ENCODE measurements around the gene CACNB2. TPM values are rescaled to one million over a fixed set of nuclear protein-coding genes. Genes with fewer than 3 reads are reported as not detected.

CACNB2 gene
- polyA plus RNA-seq, 1 of the 3 experiments (the other 2 are of a cell fraction) = 0.74 TPM

- H3K9ac ChIP-seq = no peak overlapping the region
- peak; percentile 47 for DNase-seq
- no peaks in the 10 kb centered on the region for H4K20me1 ChIP-seq (ENCODE audit: insufficient read depth)
- H3K4me2 ChIP-seq = peak overlapping the region; percentile 62
- POLR2A ChIA-PET = no interaction called here
- no peak overlapping the region for H2AFZ ChIP-seq (ENCODE audit: low read depth)
- no peaks in the 10 kb centered on the region; a peak in 1 of 4 replicates for H3K4me1 ChIP-seq (ENCODE audit: control insufficient read depth in 1 of 2, insufficient read depth in 2 of 2, low read depth in 1 of 2, low read length in 1 of 2)
- H3K79me2 ChIP-seq (ENCODE audit: insufficient read depth) = no peaks in the 10 kb centered on the region
- H3K9me3 ChIP-seq = no peaks in the 10 kb centered on the region
- H3K27me3 ChIP-seq (ENCODE audit: insufficient read depth) = peaks cover 4% of the 10 kb centered on the region; the same call in 1 of the 2 replicates
- CTCF ChIA-PET = interaction anchor here (1.6 kb wide), 1 partner anchor 14 kb away, joined by 5 read pairs; no protein-coding TSS in a partner anchor
- H3K4me3 ChIP-seq (ENCODE audit: low read depth in 2 of 2, low read length in 1 of 2) = peak overlapping the region; percentile 43; a peak in 3 of 4 replicates
- H3K9me2 ChIP-seq = no peaks in the 10 kb centered on the region
- H3K36me3 ChIP-seq (replicated peaks in 1 of 2; ENCODE audit: control insufficient read depth in 1 of 2, insufficient read depth in 2 of 2, low read length in 1 of 2) = no peaks in the 10 kb centered on the region
- H3F3A ChIP-seq (replicated peaks; ENCODE audit: insufficient read depth) = no peaks in the 10 kb centered on the region
- TF ChIP-seq MXI1 (IDR thresholded peaks at IDR 0.05; ENCODE audit: low read depth, low read length) (0 out of 2 replicates have a peak, but pooled peaks have one; percentile 8), RCOR1 (IDR thresholded peaks at IDR 0.05; ENCODE audit: low read length) (no peak), CHD2 (IDR thresholded peaks at IDR 0.05; ENCODE audit: low read length, partially characterized antibody) (no peak), MAX (IDR thresholded peaks at IDR 0.05; ENCODE audit: low read depth) (no peak), TCF12 (IDR thresholded peaks at IDR 0.05) (no peak), SIN3A (IDR thresholded peaks at IDR 0.05; ENCODE audit: borderline replicate concordance, low read depth, low read length) (no peak), FOXJ3 (CRISPR knock-in tag; IDR thresholded peaks at IDR 0.05) (no peak)
- no peak overlapping the region for H3K27ac ChIP-seq (ENCODE audit: low read depth in 2 of 2, low read length in 1 of 2)
- WGBS (ENCODE audit: low lambda C conversion rate) = 18% methylated on average over 11 of the region's 11 CpGs
Observed at GRCh38 chr10:18400906-18401245, 260.7 kb downstream of the CACNB2 start.

- ChIA-PET POLR2A (no interaction called here), CTCF (interaction anchor here (1.6 kb wide), 1 partner anchor 13 kb away, joined by 5 read pairs; no protein-coding TSS in a partner anchor)
- DNase-seq = no peak
- Histone ChIP-seq H3F3A (replicated peaks; ENCODE audit: insufficient read depth) (no peaks in the 10 kb centered on the region), H2AFZ (ENCODE audit: low read depth) (no peak overlapping the region), H4K20me1 (ENCODE audit: insufficient read depth) (no peaks in the 10 kb centered on the region), H3K4me3 (ENCODE audit: low read depth in 2 of 2, low read length in 1 of 2) (no peak overlapping the region), H3K9ac (no peak overlapping the region), H3K9me3 (no peaks in the 10 kb centered on the region), H3K9me2 (no peaks in the 10 kb centered on the region), H3K4me1 (ENCODE audit: control insufficient read depth in 1 of 2, insufficient read depth in 2 of 2, low read depth in 1 of 2, low read length in 1 of 2) (no peaks in the 10 kb centered on the region; a peak in 1 of 4 replicates), H3K27ac (ENCODE audit: low read depth in 2 of 2, low read length in 1 of 2) (no peak overlapping the region), H3K4me2 (no peak overlapping the region), H3K79me2 (ENCODE audit: insufficient read depth) (no peaks in the 10 kb centered on the region), H3K36me3 (replicated peaks in 1 of 2; ENCODE audit: control insufficient read depth in 1 of 2, insufficient read depth in 2 of 2, low read length in 1 of 2) (no peaks in the 10 kb centered on the region), H3K27me3 (ENCODE audit: insufficient read depth) (peaks cover 4% of the 10 kb centered on the region; the same call in 1 of the 2 replicates)
- 70% methylated on average over 12 of the region's 12 CpGs for WGBS (ENCODE audit: low lambda C conversion rate)
- TF ChIP-seq TAF1 (IDR thresholded peaks at IDR 0.05; ENCODE audit: borderline replicate concordance, low read depth, low read length) (no peak), NRF1 (IDR thresholded peaks at IDR 0.05; ENCODE audit: low read depth, low read length) (no peak), MAX (IDR thresholded peaks at IDR 0.05; ENCODE audit: low read depth) (no peak), USF2 (IDR thresholded peaks at IDR 0.05; ENCODE audit: borderline replicate concordance, low read depth, low read length) (no peak), MXI1 (IDR thresholded peaks at IDR 0.05; ENCODE audit: low read depth, low read length) (no peak), NFIC (IDR thresholded peaks at IDR 0.05; ENCODE audit: borderline replicate concordance) (no peak)
Observed at GRCh38 chr10:18401416-18402195, 261.4 kb downstream of the CACNB2 start.
